Activated naive CD4-positive, alpha-beta T cell treated with anti-CD3 and anti-CD28 coated beads, Interleukin-2, amount 50 U/mL, for 24 hours (primary cell): Measurements from ENCODE around the gene DNAJC2.
"Not testable (repeated sequence)": the region's sequence is repeated elsewhere in the genome, so short reads cannot be mapped to it uniquely, and the experiment has no call there.

Experiments used
- H3K27ac Mint-ChIP-seq: one replicate; pipeline ENCODE4 v1.8.0; 2021; ENCODE audit warnings: mild to moderate bottlenecking, mixed read lengths
- H3K27me3 Mint-ChIP-seq: one replicate; pipeline ENCODE4 v1.8.0; 2021; ENCODE audit warnings: mixed read lengths
- H3K36me3 Mint-ChIP-seq: one replicate; pipeline ENCODE4 v1.8.0; 2021; ENCODE audit warnings: mixed read lengths
- H3K4me1 Mint-ChIP-seq: one replicate; pipeline ENCODE4 v1.8.0; 2021; ENCODE audit warnings: mixed read lengths
- H3K4me3 Mint-ChIP-seq: one replicate; pipeline ENCODE4 v1.8.0; 2021; ENCODE audit warnings: mild to moderate bottlenecking, mixed read lengths
- H3K9me3 Mint-ChIP-seq: one replicate; pipeline ENCODE4 v1.8.0; 2021; ENCODE audit warnings: mixed read lengths

Gene DNAJC2

DNA sequence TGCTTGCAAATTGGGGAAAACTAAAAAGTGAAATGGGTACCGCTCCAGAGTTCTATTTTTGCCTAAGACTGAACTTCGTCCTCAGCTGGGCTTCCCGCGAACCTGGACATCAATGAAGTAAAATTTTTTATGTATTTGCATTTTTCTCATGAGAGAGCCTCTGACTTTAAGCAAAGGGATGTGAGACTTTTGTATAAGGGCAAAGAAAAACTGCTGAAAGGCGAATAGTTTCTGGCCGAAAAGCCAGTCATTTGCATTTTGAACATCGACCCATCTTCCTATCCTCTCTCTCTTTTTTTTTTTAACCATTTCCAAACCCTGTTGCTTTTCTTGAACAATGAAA, 46.8 kb downstream of the DNAJC2 start:
- H3K4me1 Mint-ChIP-seq, result peaks cover 50% of the 10 kb centered on the region
- H3K9me3 Mint-ChIP-seq, result no peaks in the 10 kb centered on the region

DNA sequence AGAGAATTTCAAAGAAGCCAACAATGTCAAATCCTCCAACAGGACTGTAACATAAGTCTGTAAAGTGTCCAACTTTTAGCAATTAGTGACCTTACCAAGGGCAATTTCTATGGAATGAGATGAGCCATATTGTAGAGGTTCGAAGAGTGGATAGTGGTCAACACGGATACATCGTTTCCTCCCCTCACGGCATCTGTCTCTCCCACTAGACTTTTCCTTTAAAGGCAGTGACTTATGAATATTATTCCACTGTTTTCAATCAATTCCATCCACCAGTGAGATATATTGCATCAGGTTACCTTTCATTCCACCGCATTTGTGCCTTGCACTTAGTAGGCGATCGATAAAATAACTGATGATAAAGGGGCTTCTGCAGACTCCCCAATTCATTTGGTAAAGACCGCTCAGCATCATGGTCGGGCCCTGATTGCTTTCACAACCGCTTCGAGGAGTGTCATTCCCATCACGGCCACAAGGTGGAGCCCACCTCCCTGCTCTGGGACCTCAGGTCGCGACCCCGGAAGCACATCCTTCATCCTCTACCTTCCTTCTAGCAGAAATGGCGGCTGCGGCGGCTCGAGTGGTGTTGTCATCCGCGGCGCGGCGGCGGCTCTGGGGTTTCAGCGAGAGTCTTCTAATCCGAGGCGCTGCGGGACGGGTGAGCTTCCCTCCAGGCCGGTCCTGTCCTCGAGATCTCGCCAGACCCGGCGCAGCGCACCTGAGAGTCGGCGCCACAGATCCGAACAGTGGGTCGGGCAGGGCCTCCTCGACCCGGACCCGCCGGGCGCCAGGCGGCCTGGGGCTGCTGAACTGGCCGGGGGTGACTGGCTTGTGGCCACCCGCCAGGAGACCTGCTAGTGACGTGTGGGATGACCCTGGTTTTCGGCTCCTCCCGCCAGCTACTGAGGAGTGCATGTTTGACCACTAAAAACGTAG, 47.4 kb downstream of the DNAJC2 start, which contains the start of gene PMPCB:
Gene PMPCB (plus strand): TSS at position 535 of the 936 bp plus-strand sequence. CDS start 25 bp downstream, at position 560.
- Mint-ChIP-seq H3K4me3 (peak within 1 kb of the TSS; percentile 97), H3K27ac (peak within 1 kb of the TSS; percentile 96), H3K27me3 (no peaks in the 10 kb centered on the region), H3K36me3 (peaks cover 6% of the 10 kb centered on the region), H3K9me3 (no peaks in the 10 kb centered on the region), H3K4me1 (peaks cover 50% of the 10 kb centered on the region)

More for the DNA sequence above, 46.8 kb downstream of the DNAJC2 start:
- H3K27me3 Mint-ChIP-seq, result no peaks in the 10 kb centered on the region
- H3K27ac Mint-ChIP-seq, result peak overlapping the region; percentile 96
- H3K4me3 Mint-ChIP-seq, result peak overlapping the region; percentile 97
- H3K36me3 Mint-ChIP-seq, result peaks cover 8% of the 10 kb centered on the region

DNA sequence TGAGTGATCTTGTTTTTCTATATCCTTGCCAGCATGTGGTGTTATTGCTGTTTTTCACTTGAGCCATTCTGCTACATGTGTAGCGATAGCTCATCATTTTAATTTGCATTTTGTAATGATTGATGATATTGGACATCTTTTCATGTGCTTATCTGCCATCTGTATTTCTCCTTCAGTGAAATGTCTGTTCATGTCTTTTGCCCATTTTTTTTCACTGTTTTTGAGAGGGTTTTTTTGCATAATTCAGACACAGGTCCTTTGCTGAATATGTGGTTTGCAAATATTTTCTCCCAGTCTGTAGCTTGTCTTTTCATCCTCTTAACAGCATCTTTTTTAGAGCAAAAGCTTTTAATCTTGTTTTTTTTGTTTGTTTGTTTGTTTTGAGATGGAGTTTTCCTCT, 51.0 kb downstream of the DNAJC2 start:
- no peaks in the 10 kb centered on the region for H3K27me3 Mint-ChIP-seq
- H3K4me1 Mint-ChIP-seq, result peaks cover 25% of the 10 kb centered on the region
- no peak overlapping the region for H3K27ac Mint-ChIP-seq
- H3K4me3 Mint-ChIP-seq, result no peak overlapping the region
- H3K36me3 Mint-ChIP-seq, result no peaks in the 10 kb centered on the region
- H3K9me3 Mint-ChIP-seq, result no peaks in the 10 kb centered on the region

DNA sequence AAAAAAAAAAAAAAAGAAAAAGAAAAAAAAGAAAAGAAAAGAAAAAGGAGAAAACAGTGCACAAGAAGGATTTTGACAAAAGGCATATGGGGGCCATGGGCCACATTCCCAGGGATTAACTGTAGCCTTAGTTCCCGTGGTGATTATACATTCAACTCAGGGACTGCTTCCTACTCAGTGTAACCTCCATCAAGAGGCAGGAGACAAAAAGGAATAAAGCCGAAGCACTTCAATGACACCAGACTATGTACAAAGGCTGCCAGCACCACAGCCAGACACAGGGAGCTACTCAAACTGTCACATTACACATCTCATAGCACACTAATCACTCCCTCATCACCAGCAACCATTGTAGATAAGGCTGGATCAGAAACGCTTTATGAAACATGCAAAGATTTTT, 52.4 kb downstream of the DNAJC2 start:
- Mint-ChIP-seq H3K9me3 (no peaks in the 10 kb centered on the region), H3K4me3 (no peak overlapping the region), H3K36me3 (no peaks in the 10 kb centered on the region)

DNA sequence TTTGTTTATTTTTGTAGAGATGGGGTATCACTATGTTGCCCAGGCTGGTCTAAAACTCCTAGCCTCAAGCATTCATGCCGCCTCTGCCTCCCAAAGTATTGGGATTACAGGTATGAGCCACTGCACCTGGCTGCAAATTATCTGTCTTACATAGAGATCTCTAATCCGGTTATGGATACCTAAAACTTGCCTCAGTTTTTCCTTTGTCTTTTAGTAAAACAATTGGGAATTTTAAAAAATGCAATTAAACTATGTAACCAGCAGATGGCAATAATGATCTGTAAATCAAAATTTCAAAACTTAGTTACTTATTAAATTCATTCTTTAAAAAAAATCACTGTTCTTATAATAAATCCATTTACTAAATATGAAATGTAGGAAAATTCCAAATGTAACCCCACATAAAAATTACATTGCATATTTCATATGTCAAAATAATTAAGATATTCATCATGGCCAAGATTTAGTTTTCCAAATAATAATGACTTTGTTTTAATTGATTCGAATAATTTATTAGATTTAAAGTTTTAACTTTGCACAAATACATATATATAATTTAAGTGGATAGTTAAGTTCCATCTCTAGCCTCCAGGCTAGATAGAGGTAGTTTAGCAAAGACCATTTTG, 61.7 kb downstream of the DNAJC2 start:
- peaks cover 30% of the 10 kb centered on the region for H3K4me1 Mint-ChIP-seq
- H3K27me3 Mint-ChIP-seq, H3K4me3 Mint-ChIP-seq, H3K9me3 Mint-ChIP-seq, H3K27ac Mint-ChIP-seq, H3K36me3 Mint-ChIP-seq: not testable (repeated sequence)

More for the DNA sequence above, 52.4 kb downstream of the DNAJC2 start:
- H3K27ac Mint-ChIP-seq, result no peak overlapping the region
- peaks cover 16% of the 10 kb centered on the region for H3K4me1 Mint-ChIP-seq
- no peaks in the 10 kb centered on the region for H3K27me3 Mint-ChIP-seq

DNA sequence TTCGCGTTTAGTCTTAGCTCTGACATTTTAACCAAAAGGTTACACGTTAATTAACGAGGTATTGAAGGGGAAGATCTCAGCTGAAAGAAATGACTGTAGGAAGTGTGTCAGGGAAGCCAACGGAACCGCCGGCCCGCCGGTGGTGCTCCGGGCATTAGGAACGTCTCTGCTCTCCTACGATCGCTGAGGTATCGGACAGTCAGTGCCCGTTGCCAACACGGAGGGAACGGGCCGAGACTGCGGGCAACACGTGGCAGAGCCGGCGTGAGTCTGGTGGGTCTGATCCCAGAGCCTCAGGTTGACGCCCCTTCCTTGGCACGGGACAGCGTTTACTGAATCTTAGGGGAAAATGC, 63.8 kb downstream of the DNAJC2 start:
- peak overlapping the region; percentile 98 for H3K27ac Mint-ChIP-seq

DNA sequence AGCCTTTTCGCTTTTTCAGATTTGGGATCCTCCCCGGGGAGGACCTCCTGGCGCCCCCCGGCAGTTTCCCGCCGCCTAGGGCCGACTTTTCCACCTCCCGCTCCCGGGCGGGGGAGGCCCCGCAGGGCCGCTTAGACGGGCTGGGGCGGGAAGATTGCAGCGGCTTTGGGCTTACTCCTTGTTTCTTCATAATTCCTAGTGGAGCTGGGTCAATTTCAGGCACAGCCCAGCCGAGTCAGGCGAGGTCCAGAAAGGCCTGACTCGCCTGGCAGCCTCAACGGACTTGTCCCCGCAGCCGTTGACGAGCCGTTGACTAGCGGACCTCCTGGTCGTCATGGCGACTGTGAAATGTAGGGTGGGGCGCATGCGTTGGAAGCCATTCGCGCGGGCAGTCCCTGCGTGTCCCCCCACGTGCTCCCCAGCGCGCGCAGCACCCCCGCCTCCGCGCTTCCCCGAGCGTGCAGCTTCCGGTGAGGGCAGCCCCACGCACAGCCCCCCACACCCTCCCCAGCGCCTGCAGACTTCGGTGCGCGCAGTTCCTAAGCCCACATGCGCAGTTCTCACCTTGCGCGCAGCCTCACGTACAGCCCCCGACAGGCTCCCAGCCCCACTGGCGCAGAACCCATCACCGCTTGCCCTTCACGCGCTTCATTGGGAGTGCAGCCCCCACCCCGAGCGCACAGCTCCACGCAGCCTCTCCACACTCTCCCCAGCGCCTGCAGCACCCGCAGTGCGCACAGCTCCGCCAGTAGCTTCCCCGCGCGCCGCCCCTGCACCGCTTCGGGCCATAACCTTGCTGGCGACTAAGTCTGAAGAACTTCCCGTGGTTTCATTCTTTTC, 64.4 kb downstream of the DNAJC2 start:
- not testable (repeated sequence) for H3K36me3 Mint-ChIP-seq, H3K27me3 Mint-ChIP-seq, H3K9me3 Mint-ChIP-seq
- peak overlapping the region; percentile 95 for H3K4me3 Mint-ChIP-seq
- H3K4me1 Mint-ChIP-seq, result peaks cover 30% of the 10 kb centered on the region
- H3K27ac Mint-ChIP-seq, result peak overlapping the region; percentile 98

More for the DNA sequence above, 63.8 kb downstream of the DNAJC2 start:
- H3K27me3 Mint-ChIP-seq, H3K9me3 Mint-ChIP-seq, H3K36me3 Mint-ChIP-seq: not testable (repeated sequence)
- H3K4me1 Mint-ChIP-seq, result peaks cover 30% of the 10 kb centered on the region
- H3K4me3 Mint-ChIP-seq, result peak overlapping the region; percentile 95

DNA sequence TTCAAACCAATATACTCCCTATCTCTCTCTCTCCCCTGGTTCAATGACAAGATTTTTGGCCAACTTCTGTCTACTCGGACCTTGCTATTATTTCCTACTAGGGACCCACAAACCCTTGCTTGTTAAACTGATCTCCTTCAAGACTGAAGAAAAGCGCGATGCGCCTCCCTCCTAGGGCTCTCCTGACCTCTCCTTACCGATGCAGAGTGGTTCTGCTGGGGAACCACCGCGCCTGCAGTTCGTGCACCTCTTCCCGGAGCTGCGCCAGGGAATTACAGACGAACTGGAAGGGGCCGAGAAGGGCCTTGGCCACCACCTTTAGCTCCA, 65.0 kb downstream of the DNAJC2 start:
- peaks cover 30% of the 10 kb centered on the region for H3K4me1 Mint-ChIP-seq
- peak overlapping the region; percentile 95 for H3K4me3 Mint-ChIP-seq
- not testable (repeated sequence) for H3K36me3 Mint-ChIP-seq, H3K27me3 Mint-ChIP-seq, H3K9me3 Mint-ChIP-seq
- peak overlapping the region; percentile 20 for H3K27ac Mint-ChIP-seq

DNA sequence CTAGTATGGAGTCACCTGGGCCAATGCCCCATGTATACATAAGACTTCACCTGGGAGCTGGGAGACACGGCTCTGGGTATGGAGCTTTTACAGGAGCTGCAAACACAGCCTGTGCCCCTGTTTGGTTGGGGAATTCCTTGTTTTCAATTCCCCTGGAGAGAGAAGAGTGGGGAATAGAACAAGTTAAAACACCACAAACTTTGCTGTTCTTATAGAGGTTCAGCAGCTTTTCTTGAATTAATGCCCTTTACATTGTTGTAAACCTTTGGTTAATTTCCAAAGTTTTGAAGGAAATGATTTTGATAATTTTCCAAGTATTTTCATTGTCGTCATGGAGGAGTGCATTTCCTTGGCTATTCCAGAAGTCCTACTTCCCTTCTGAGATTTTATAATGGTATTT, 66.4 kb downstream of the DNAJC2 start:
- H3K36me3 Mint-ChIP-seq, H3K27ac Mint-ChIP-seq, H3K27me3 Mint-ChIP-seq, H3K9me3 Mint-ChIP-seq: not testable (repeated sequence)
- Mint-ChIP-seq H3K4me3 (peak overlapping the region; percentile 19), H3K4me1 (peaks cover 30% of the 10 kb centered on the region)

DNA sequence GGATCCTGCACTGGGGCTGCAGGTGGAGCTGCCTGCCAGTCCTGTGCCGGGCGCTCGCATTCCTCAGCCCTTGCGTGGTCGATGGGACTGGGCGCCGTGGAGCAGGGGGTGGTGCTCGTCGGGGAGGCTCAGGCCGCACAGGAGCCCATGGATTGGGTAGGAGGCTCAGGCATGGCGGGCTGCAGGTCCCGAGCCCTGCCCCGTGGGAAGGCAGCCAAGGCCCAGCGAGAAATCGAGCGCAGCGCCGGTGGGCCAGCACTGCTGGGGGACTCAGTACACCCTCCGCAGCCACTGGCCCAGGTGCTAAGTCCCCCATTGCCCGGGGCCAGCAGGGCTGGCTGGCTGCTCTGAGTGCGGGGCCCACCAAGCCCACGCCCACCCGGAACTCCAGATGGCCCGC, 69.7 kb downstream of the DNAJC2 start:
- H3K27ac Mint-ChIP-seq, H3K4me3 Mint-ChIP-seq, H3K9me3 Mint-ChIP-seq, H3K36me3 Mint-ChIP-seq, H3K27me3 Mint-ChIP-seq: not testable (repeated sequence)
- peaks cover 15% of the 10 kb centered on the region for H3K4me1 Mint-ChIP-seq

DNA sequence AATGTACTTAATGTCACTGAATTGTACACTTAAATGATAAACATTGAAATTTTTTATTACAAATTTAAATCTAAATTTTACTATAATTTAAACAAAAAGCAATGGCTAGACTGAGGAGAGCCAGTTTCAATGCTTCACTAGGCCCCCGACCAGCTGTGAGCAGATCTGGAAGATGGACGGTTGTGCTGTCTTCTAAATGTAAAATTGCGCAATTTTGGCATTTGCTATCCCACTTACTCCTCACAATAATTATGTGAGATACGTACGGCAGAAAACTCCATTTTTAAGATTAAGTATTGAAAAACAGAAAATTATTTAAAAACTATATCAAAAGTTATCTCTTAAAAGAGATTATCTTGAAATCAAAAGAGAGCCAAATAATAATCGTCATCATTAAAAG, 71.2 kb downstream of the DNAJC2 start:
- H3K27me3 Mint-ChIP-seq, H3K4me3 Mint-ChIP-seq, H3K9me3 Mint-ChIP-seq, H3K4me1 Mint-ChIP-seq, H3K36me3 Mint-ChIP-seq, H3K27ac Mint-ChIP-seq: not testable (repeated sequence)

DNA sequence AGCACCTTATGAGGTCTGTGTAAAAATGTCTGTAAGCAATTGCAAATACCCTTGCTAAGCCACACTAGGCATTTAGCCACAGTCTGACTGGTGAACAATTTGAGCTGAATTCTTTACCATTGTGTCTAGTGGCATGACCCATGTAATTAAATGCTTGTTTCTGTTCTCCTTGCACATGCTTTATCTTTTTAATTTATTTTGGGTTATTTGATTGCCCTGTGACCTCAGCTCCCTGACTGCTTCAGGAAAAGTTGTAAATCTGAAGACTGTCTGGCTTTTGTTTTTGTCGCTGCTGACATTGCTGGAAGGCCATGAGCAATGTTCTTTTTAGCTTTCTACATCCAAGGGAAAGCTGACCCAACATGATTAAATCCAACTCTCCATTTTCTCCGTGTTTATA, 78.3 kb downstream of the DNAJC2 start:
- H3K4me1 Mint-ChIP-seq, H3K27me3 Mint-ChIP-seq, H3K27ac Mint-ChIP-seq, H3K4me3 Mint-ChIP-seq, H3K36me3 Mint-ChIP-seq, H3K9me3 Mint-ChIP-seq: not testable (repeated sequence)

DNA sequence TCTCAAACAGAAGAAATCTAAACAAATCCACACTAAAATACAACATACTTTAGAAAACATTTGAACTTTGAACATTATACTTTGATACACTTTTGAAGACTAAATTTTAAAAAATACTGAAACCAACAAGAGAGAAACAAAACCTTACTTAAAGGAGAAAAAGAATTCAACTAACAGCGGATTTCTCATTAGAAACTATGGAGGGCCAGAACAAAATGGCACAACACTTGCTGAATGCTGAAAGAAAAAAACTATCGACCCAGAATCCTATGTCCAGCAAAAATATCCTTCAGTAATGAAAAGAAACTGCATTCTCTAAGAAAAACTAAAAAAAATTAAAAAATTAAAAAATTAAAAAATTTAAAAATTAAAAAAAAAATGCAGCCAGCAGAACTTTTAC, 80.5 kb downstream of the DNAJC2 start:
- not testable (repeated sequence) for H3K9me3 Mint-ChIP-seq, H3K4me1 Mint-ChIP-seq, H3K4me3 Mint-ChIP-seq, H3K36me3 Mint-ChIP-seq, H3K27me3 Mint-ChIP-seq, H3K27ac Mint-ChIP-seq
